SIG-M5 treated with dmso at 0.1 percent for 504 hours (cell line): ENCODE measurements around the gene ADGRL3.

Experiments
- DNase-seq: peaks from one replicate; lab custom pipeline; 2025; ENCODE audit not compliant: unreplicated experiment; lab: John Stamatoyannopoulos, UW

The ADGRL3 gene

DNA sequence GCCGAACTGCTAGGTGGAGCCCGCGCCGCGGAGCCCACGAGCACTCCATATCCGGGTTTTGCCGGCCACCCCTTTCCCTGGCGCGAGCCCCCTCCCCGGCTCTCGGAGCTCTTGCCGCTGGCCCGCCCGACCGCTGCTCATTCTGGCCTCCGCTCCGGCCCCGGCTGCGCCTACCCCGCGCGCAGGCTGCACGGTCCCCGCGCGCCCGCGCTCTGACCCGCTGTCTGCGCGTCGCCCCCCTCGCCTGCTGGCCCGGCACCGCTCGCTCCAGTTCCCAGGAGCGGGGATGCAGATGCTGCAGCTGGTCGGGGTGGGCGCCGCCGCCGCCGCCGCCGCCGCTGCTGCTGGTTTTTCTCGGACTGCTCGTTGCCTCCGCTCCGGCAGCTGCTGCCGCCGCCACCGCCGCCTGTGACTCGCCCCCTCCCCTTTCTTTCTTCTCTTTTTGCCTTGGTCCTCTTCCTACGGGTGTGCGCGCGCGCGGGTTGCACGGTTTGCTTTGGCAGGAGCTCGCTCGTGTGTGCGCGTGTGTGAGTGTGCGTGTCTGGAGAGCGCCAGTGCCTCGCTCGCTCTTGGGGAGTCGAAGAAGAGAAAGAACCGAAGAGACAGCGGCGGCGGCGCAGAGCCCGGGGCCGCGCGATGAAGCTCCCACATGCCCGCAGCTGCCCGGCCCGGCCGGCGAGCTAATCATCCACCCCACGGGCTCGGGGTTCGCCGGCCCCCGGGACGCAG lies at the start of gene ADGRL3:
Gene ADGRL3, plus strand, starts transcription at position 140 of the 729 bp plus-strand sequence.
- no peak for DNase-seq

GRCh38 chr4:61152433-61152832 lies 47.7 kb upstream of the ADGRL3 start:
- no peak for DNase-seq

DNA sequence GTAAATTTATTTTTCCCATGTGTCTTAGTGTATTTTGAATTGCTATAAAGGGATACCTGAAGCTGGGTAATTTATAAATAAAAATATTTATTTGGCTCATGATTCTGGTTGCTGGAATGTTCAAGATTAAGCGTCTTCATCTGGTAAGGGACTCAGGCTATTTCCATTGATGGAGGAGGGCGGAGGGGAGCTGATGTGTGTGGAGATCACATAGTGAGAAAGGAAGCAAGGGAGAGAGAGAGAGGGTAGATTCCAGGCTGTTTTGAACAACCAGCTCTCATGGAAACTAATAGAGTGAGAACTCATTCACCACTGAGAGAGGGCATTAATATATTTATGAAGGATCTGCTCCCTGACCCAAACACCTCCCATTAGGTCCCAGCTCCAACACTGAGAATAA lies 39.6 kb upstream of the ADGRL3 start:
- DNase-seq: no peak

DNA sequence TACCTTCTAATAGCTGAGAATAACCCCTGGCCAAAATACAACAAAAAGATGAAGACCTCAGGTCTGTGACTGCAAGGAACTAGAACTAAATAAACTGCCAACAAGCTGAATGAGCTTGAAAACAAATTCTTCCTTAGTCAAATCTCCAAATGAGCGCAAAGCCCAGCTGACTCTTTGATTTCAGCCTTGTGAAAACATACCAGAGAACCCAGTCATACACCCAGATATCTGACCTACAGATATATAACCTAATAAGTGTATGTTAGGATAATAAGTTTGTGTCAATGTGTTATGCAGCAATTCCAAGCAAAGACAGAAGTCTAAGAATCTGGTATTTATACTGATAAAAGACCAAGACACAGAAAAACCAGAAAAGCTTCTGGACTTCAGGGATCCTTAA lies 38.0 kb upstream of the ADGRL3 start:
- no peak for DNase-seq

- DNase-seq: no peak
These were observed 26.3 kb upstream of the ADGRL3 start for GRCh38 chr4:61173799-61174198.

- no peak for DNase-seq
These were observed 24.6 kb upstream of the ADGRL3 start for GRCh38 chr4:61175495-61175894.

DNA sequence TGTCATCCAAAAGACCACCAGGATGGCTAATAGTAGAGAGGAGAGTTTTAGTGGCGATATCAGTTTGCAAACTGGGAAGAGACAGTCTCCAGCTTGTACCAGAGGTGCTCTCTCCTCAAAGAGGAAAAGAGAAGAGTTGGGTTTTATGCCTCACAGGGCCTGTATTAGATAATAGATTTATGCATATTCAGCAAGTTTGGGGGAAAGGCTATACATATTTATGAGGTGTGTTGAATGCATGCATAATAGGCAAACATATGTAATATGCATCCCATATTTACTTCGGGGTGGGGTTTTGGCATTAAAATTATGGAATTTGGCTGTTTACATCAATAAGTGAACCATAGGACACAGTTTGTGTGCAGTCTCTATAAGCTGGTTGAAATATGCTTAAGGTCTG lies 22.8 kb upstream of the ADGRL3 start:
- DNase-seq: no peak

DNA sequence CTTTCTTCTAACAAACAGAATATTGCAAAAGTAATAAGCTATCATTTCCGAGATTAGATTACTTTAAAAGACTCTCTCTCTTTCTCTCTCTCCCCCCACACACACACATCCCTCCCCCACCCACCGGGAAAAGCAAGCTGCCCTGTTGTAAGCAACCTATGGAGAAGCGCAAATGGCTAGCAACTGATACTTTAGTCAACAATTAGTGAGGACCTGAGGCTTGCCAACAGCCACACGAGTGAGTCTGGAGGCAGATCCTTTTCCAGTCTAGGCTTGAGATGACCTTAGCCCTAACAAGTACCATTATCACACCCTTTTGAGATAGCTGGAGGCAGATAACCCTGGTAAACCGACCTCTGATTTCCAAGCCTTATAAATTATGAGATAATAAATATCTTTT lies 19.7 kb upstream of the ADGRL3 start:
- DNase-seq: no peak

DNA sequence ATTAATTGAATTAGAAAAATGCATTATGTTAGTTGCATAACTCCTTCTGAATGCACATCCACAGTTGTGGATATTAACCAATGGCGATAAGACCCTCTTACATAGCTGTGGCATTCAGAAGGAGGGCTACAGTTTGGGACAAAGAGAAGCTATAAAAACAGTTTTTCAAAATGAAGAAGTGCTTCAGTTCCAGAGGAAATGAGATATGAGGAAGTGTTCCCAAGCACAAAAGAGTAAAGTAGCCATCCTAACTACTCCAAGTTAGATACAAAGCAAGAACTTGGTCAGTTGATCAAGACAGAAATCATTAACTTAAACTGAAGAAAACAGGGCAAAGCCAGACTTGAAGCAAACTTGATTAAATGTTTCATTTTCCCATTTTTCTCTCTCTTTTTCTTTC lies 17.2 kb upstream of the ADGRL3 start:
- DNase-seq: peak; percentile 33

GRCh38 chr4:61185288-61185687 lies 14.8 kb upstream of the ADGRL3 start:
- no peak for DNase-seq

GRCh38 chr4:61192392-61192791 lies 7.7 kb upstream of the ADGRL3 start:
- no peak for DNase-seq

DNA sequence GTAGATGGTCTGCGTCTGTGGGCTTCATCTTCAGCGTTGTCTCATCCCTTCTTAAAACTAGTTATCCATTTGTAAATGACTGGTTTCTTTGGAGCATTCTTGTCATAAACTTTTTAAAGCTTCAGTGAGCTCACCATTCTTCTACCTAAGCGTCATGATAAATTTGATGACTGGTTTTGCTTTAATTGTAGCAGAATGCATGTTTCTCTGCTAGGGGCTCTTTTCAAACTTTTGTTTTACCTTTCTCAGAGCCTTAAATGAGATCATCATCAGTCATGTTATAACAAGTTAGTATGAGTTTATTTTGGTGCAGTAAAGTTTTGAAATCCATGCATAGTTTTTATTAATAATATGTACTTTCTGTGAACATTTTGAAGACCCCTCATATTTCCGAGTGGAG lies 6.3 kb upstream of the ADGRL3 start:
- no peak for DNase-seq

- no peak for DNase-seq
These were observed 5.6 kb upstream of the ADGRL3 start for GRCh38 chr4:61194571-61194970.

DNA sequence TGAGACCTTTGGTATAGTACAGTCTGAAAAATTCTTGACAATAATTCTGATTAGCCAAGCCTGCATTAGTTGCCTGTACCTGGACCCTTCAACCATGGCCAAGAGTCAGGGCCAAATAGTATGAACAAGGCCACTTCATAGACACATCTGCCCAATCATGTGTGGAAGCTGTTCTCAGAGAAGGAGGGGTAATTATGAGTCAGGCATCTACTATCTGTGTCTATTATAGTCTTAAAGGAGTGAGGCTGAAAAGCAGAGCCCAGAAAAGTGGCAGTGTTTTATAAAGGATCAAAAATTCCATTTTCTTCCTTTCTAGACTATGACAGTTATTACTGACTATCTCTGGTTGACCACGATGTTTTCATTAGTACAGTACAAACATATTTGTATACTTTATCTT lies 5.0 kb upstream of the ADGRL3 start:
- no peak for DNase-seq

DNA sequence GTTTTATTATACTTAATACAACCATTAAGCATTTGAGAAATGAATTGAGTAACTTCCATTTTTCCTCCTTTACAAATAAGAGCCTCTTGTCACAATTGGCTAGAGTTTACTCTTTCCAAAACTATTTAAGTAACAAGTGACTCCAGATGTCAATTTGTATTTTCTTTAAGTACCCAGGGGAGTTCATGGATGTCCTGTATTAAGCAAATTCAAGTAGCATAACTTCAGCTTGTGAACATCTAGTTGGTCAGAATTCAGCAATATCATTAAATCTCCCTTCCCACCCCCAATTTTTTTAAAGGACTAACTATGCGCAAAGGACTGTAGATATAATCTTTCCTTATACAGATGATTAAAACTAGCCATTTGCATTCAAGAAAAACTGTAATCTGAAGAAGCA lies 1.4 kb upstream of the ADGRL3 start:
- no peak for DNase-seq

DNA sequence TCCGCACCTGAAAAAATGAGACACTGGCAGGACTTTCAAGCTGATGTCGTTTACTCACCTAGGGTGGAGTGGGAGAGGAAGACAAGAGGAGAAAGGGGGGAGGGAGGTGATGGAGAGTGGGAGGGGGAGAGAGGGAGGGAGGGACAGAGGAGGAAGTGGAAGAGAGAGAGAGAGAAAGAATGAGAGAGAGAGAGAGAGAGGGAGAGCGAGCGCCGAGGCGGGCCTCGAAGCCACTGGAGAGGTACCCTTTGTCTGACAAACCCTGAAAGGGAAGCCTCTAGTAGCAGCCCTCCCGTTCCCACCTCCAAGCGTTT lies 296 bp upstream of the ADGRL3 start:
- DNase-seq: no peak

- peak; percentile 35 for DNase-seq
These were observed 895 bp downstream of the ADGRL3 start for GRCh38 chr4:61200916-61201526.

- no peak for DNase-seq
These were observed 1.4 kb downstream of the ADGRL3 start for GRCh38 chr4:61201561-61201960.

GRCh38 chr4:61201961-61202637 lies 2.0 kb downstream of the ADGRL3 start:
- no peak for DNase-seq

- no peak for DNase-seq
These were observed 2.7 kb downstream of the ADGRL3 start for GRCh38 chr4:61202638-61203435.

GRCh38 chr4:61203436-61203790 lies 3.3 kb downstream of the ADGRL3 start:
- DNase-seq: no peak
